ENCODE measurements around the gene SMARCA2.

The SMARCA2 gene

GRCh38 chr9:2228641-2229040, 213.5 kb downstream of the SMARCA2 start:
- DNase-seq (ENCODE audit: low read depth in 2 of 2): no peak
- H3K4me3 ChIP-seq (replicated peaks in 1 of 2; ENCODE audit: low read depth in 2 of 2, low read length in 2 of 2): no peak overlapping the region

GRCh38 chr9:2229109-2229721, 214.1 kb downstream of the SMARCA2 start:
- H3K4me3 ChIP-seq (replicated peaks in 1 of 2; ENCODE audit: low read depth in 2 of 2, low read length in 2 of 2): no peak overlapping the region
- TF ChIP-seq CTCF (IDR thresholded peaks at IDR 0.05; ENCODE audit: low read depth, low read length): no peak
- DNase-seq (ENCODE audit: low read depth in 2 of 2): no peak

More at GRCh38 chr9:2228641-2229040, 213.5 kb downstream of the SMARCA2 start:
- no peak for TF ChIP-seq CTCF (IDR thresholded peaks at IDR 0.05; ENCODE audit: low read depth, low read length)

GRCh38 chr9:2230362-2230761, 215.2 kb downstream of the SMARCA2 start:
- DNase-seq (ENCODE audit: low read depth in 2 of 2): no peak
- H3K4me3 ChIP-seq (replicated peaks in 1 of 2; ENCODE audit: low read depth in 2 of 2, low read length in 2 of 2): no peak overlapping the region
- TF ChIP-seq CTCF (IDR thresholded peaks at IDR 0.05; ENCODE audit: low read depth, low read length): no peak

GRCh38 chr9:2231101-2231500, 216.0 kb downstream of the SMARCA2 start:
- no peak overlapping the region for H3K4me3 ChIP-seq (replicated peaks in 1 of 2; ENCODE audit: low read depth in 2 of 2, low read length in 2 of 2)
- DNase-seq (ENCODE audit: low read depth in 2 of 2): no peak
- TF ChIP-seq CTCF (IDR thresholded peaks at IDR 0.05; ENCODE audit: low read depth, low read length): no peak

- no peak for TF ChIP-seq CTCF (IDR thresholded peaks at IDR 0.05; ENCODE audit: low read depth, low read length)
- DNase-seq (ENCODE audit: low read depth in 2 of 2): peak; percentile 81 to 83
- H3K4me3 ChIP-seq (replicated peaks in 1 of 2; ENCODE audit: low read depth in 2 of 2, low read length in 2 of 2): no peak overlapping the region
These were observed 216.7 kb downstream of the SMARCA2 start for GRCh38 chr9:2231829-2232228.

GRCh38 chr9:2233274-2233673, 218.1 kb downstream of the SMARCA2 start:
- TF ChIP-seq CTCF (IDR thresholded peaks at IDR 0.05; ENCODE audit: low read depth, low read length): no peak
- no peak for DNase-seq (ENCODE audit: low read depth in 2 of 2)
- H3K4me3 ChIP-seq (replicated peaks in 1 of 2; ENCODE audit: low read depth in 2 of 2, low read length in 2 of 2): no peak overlapping the region

GRCh38 chr9:2234371-2234893, 219.3 kb downstream of the SMARCA2 start:
- TF ChIP-seq CTCF (IDR thresholded peaks at IDR 0.05; ENCODE audit: low read depth, low read length): no peak
- no peak overlapping the region for H3K4me3 ChIP-seq (replicated peaks in 1 of 2; ENCODE audit: low read depth in 2 of 2, low read length in 2 of 2)
- DNase-seq (ENCODE audit: low read depth in 2 of 2): peak in 1 of 2 donors; percentile 57
